Right lobe of liver (tissue), 6 donors: ENCODE data around the gene TTC28. TPM values are rescaled to one million over a fixed set of nuclear protein-coding genes. Genes with fewer than 3 reads are reported as not detected.

Experiments used
- ATAC-seq, 4 donors: fragments of 200-7000 bp; cut with Tn5 transposase; one replicate each; pipeline ENCODE4 v1.9.1; 2020; ENCODE audit warnings: mild to moderate bottlenecking in 4 of 4, moderate library complexity in 4 of 4
- DNase-seq, 3 donors: peaks; one replicate each; pipeline ENCODE4 v3.0.0-alpha.2; 2020
- H3K27ac ChIP-seq, 3 donors: fragments of 200-600 bp; one replicate each; pipeline ENCODE4 v1.8.0; 2022
- H3K27me3 ChIP-seq, 2 donors: fragments of 200-600 bp; one replicate each; pipeline ENCODE4 v1.8.0; 2022
- H3K36me3 ChIP-seq, 4 donors: fragments of 200-600 bp; sonication (generic) in 1 of 4; one replicate each; pipeline versions ENCODE4 v1.5.1 to v1.8.0; 2017 to 2022; ENCODE audit warnings: control low read depth in 1 of 4
- H3K4me1 ChIP-seq, 4 donors: fragments of 200-600 bp; sonication (generic) in 1 of 4; one replicate each; pipeline versions ENCODE4 v1.5.1 to v1.8.0; 2017 to 2022; ENCODE audit warnings: control low read depth in 1 of 4
- H3K4me3 ChIP-seq, 3 donors: fragments of 200-600 bp; one replicate each; pipeline ENCODE4 v1.8.0; 2022
- H3K9me3 ChIP-seq, 4 donors: fragments of 200-600 bp; sonication (generic) in 1 of 4; one replicate each; pipeline versions ENCODE4 v1.5.1 to v1.8.0; 2017 to 2022; ENCODE audit warnings: control low read depth in 1 of 4
- POLR2A ChIP-seq: fragments of 450-650 bp; IDR thresholded peaks from one replicate; pipeline ENCODE4 v1.6.1; 2017; ENCODE audit warnings: antibody characterized with exemption, mild to moderate bottlenecking
- WGBS: methylation state at CpG from one replicate; pipeline ENCODE4 v1.1.6; 2018; ENCODE audit warnings: low coverage, low lambda C conversion rate; ENCODE audit not compliant: insufficient coverage; ENCODE audit errors: missing lambda C conversion rate; 5-methylcytosine and 5-hydroxymethylcytosine counted together
- intact Hi-C, 2 donors: fragments of 100-400 bp; cut with DNase I; formaldehyde crosslinking; loops; one replicate each; pipeline versions ENCODE4 v1.11.2 to v1.14.1; 2022
- total RNA-seq, 6 experiments: library from RNA; depleted of rRNA in 2 of 6; stranded (reverse); fragments of >200 nt in 2 of 6; fragmentation: NEBNext Ultra II Directional in 3 of 6; extraction: Animal tissue kit (Norgen Biotek cat#: 25700) in 3 of 6; gene quantifications; one replicate each; pipeline versions ENCODE4 v1.1.0 to v1.2.4, GENCODE V29; 2016 to 2023
- TF ChIP-seq, protein P1 (sequence below), 4 donors: fragments of 200-600 bp in 3 of 4; fragments of 450-650 bp in 1 of 4; IDR thresholded peaks; one replicate each; pipeline versions ENCODE4 v1.5.1 to v1.8.0; 2016 to 2022; ENCODE audit warnings: antibody characterized with exemption in 4 of 4, mild to moderate bottlenecking in 2 of 4
- donor health status: DM: no; HTN: yes; CAD: no.
- donor health status: DM: no; HTN: no; CAD: no.
- donor health status: DM: no; HTN: no; CAD: no.
- donor health status: DM: no; HTN: yes; CAD: no.
- donor health status: DM: no; HTN: yes; CAD: no.

TTC28 gene
- total RNA-seq, 6 experiments from 2014 or later, result 9.4 to 38.3 (median 15.0) TPM

- no peak overlapping the region for H3K27ac ChIP-seq
- H3K27me3 ChIP-seq, result no peaks in the 10 kb centered on the region
- no peak for TF ChIP-seq POLR2A
- TF ChIP-seq, protein P1, sequence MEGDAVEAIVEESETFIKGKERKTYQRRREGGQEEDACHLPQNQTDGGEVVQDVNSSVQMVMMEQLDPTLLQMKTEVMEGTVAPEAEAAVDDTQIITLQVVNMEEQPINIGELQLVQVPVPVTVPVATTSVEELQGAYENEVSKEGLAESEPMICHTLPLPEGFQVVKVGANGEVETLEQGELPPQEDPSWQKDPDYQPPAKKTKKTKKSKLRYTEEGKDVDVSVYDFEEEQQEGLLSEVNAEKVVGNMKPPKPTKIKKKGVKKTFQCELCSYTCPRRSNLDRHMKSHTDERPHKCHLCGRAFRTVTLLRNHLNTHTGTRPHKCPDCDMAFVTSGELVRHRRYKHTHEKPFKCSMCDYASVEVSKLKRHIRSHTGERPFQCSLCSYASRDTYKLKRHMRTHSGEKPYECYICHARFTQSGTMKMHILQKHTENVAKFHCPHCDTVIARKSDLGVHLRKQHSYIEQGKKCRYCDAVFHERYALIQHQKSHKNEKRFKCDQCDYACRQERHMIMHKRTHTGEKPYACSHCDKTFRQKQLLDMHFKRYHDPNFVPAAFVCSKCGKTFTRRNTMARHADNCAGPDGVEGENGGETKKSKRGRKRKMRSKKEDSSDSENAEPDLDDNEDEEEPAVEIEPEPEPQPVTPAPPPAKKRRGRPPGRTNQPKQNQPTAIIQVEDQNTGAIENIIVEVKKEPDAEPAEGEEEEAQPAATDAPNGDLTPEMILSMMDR (IDR thresholded peaks at IDR 0.05), result no peak
- DNase-seq (no peak), ATAC-seq (no peak)
- no peak overlapping the region for H3K4me3 ChIP-seq
- 88% methylated on average over 3 of the region's 7 CpGs for WGBS
- no peaks in the 10 kb centered on the region for H3K9me3 ChIP-seq
- H3K36me3 ChIP-seq, result no peaks in the 10 kb centered on the region
- H3K4me1 ChIP-seq, result peaks cover 0 to 14% (median 0%) of the 10 kb centered on the region in 4 donors
- intact Hi-C loops, result no loop called here
Observed at GRCh38 chr22:28715611-28716010, 36.0 kb upstream of the TTC28 start.

DNA sequence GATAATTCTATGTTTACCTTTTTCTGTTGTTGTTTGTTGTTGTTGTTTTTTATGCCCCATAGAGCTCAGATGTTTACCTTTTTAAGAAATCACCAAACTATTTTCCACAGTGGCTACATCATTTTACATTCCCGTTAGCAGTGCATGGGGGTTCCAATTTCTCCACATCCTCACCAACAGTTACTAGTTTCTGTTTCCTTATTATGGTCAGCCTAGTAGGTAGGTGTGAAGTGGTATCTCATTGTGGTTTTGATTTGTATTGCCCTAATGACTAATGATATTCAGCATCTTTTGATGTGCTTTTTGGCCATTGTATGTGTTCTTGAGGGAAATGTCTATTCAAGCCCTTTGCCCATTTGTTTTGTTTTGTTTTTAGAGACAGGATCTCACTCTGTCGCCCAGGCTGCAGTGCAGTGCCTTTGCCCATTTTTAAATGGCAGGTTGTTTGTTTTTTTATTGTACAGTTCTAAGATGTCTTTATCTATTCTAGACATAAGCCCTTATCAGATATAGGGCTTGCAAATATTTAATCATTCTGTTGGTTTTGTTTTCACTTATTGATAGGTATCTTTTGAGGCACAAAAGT is 34.5 kb upstream of the TTC28 start:
- no peak for TF ChIP-seq POLR2A
- TF ChIP-seq, protein P1 (IDR thresholded peaks at IDR 0.05), result no peak
- ATAC-seq, result no peak
- no peak overlapping the region for H3K27ac ChIP-seq

GRCh38 chr22:28711820-28712777 is 32.5 kb upstream of the TTC28 start:
- DNase-seq (no peak), ATAC-seq (peak; percentile 82 to 88 (median 83))
- H3K4me1 ChIP-seq, result peaks cover 0 to 14% (median 0%) of the 10 kb centered on the region in 4 donors
- peak overlapping the region in 2 of 3 donors; percentile 4 to 31 for H3K4me3 ChIP-seq
- no peaks in the 10 kb centered on the region for H3K9me3 ChIP-seq
- intact Hi-C loops, result no loop called here
- TF ChIP-seq, protein P1 (IDR thresholded peaks at IDR 0.05), result no peak
- TF ChIP-seq POLR2A, result no peak
- H3K27ac ChIP-seq, result peak overlapping the region in 2 of 3 donors; percentile 35 to 52
- no peaks in the 10 kb centered on the region for H3K27me3 ChIP-seq
- no peaks in the 10 kb centered on the region for H3K36me3 ChIP-seq
- whole genome bisulfite sequencing, result 24% methylated on average over 6 of the region's 6 CpGs

More for the DNA sequence above, 34.5 kb upstream of the TTC28 start:
- no peaks in the 10 kb centered on the region for H3K27me3 ChIP-seq
- no peaks in the 10 kb centered on the region for H3K36me3 ChIP-seq
- WGBS, result 58% methylated on average over 2 of the region's 2 CpGs
- intact Hi-C loops, result no loop called here
- peaks cover 0 to 14% (median 0%) of the 10 kb centered on the region in 4 donors for H3K4me1 ChIP-seq
- no peak for DNase-seq
- H3K9me3 ChIP-seq, result no peaks in the 10 kb centered on the region
- no peak overlapping the region for H3K4me3 ChIP-seq

- peaks cover 0 to 14% (median 0%) of the 10 kb centered on the region in 4 donors for H3K4me1 ChIP-seq
- peak overlapping the region; percentile 7 to 52 (median 35) for H3K27ac ChIP-seq
- H3K36me3 ChIP-seq, result no peaks in the 10 kb centered on the region
- ATAC-seq, result no peak
- no peak for TF ChIP-seq POLR2A
- TF ChIP-seq, protein P1 (IDR thresholded peaks at IDR 0.05), result no peak
- DNase-seq, result no peak
- H3K9me3 ChIP-seq, result no peaks in the 10 kb centered on the region
- 60% methylated on average over 2 of the region's 2 CpGs for WGBS
- no peak overlapping the region for H3K4me3 ChIP-seq
- intact Hi-C loops, result no loop called here
- no peaks in the 10 kb centered on the region for H3K27me3 ChIP-seq
Observed at GRCh38 chr22:28711341-28711740, 31.7 kb upstream of the TTC28 start.
